Panc1 (cell line): ENCODE results near the gene PTPRR. TPM values are rescaled to one million over a fixed set of nuclear protein-coding genes. Genes with fewer than 3 reads are reported as not detected.

ENCODE experiments used
- ATAC-seq: fragments of 200-7000 bp; cut with Tn5 transposase; 2 replicates; pipeline ENCODE4 v1.9.1; 2020; ENCODE audit warnings: mild to moderate bottlenecking, moderate library complexity
- BruUV-seq: library from RNA; stranded (reverse); fragments of 400-500 nt; replicated peaks from 2 replicates; lab custom pipeline; 2021; lab: Mats Ljungman, UMichigan
- CTCF ChIA-PET: fragments of 300-600 bp; sonication (Branson Sonifier 250); formaldehyde crosslinking; loops from one replicate; lab custom pipeline; 2022; ENCODE audit warnings: antibody characterized with exemption; lab: Charles Lee
- POLR2A ChIA-PET: fragments of 300-600 bp; sonication (Branson Sonifier 250); formaldehyde crosslinking; loops from one replicate; lab custom pipeline; 2022; ENCODE audit warnings: antibody characterized with exemption; lab: Charles Lee
- DNase-seq: peaks from one replicate; pipeline ENCODE4 v3.0.0-alpha.2; 2010; ENCODE audit warnings: low read depth, low spot score
- H3K27ac ChIP-seq: 2 replicates; pipeline ENCODE4 v1.5.1; 2011; ENCODE audit warnings: mild to moderate bottlenecking, low read length, inconsistent platforms
- H3K27me3 ChIP-seq: fragments of 200-500 bp; sonication (Bioruptor generic); 2 replicates; pipeline ENCODE4 v1.6.0; 2014; ENCODE audit warnings: low read length, inconsistent platforms; ENCODE audit not compliant: control insufficient read depth, insufficient read depth
- H3K36me3 ChIP-seq: fragments of 200-500 bp; sonication (Bioruptor generic); 2 replicates; pipeline ENCODE4 v1.5.1; 2014; ENCODE audit warnings: inconsistent platforms, mild to moderate bottlenecking, low read length, moderate library complexity; ENCODE audit not compliant: control insufficient read depth, insufficient read depth
- H3K4me1 ChIP-seq: 2 replicates; pipeline ENCODE4 v1.5.1; 2011; ENCODE audit warnings: inconsistent platforms, mild to moderate bottlenecking, low read length, moderate library complexity; ENCODE audit not compliant: control insufficient read depth, insufficient read depth
- H3K4me3 ChIP-seq, 2 experiments: 2 replicates each; pipeline ENCODE4 v1.5.1; 2011 to 2012; ENCODE audit warnings: low read depth in 2 of 2, low read length in 2 of 2, mild to moderate bottlenecking in 2 of 2, inconsistent platforms in 1 of 2, moderate library complexity in 1 of 2
- H3K9me3 ChIP-seq: fragments of 200-500 bp; sonication (Bioruptor generic); 2 replicates; pipeline ENCODE4 v1.5.1; 2014; ENCODE audit warnings: low read depth, mild to moderate bottlenecking, inconsistent platforms, low read length, moderate library complexity; ENCODE audit not compliant: control insufficient read depth, insufficient read depth
- POLR2AphosphoS5 ChIP-seq: IDR thresholded peaks from 2 replicates; pipeline ENCODE4 v1.6.1; 2012; ENCODE audit warnings: mild to moderate bottlenecking, low read depth, low read length, moderate library complexity
- REST ChIP-seq, 2 experiments: IDR thresholded peaks; 2 replicates each; pipeline ENCODE4 v1.6.1; 2011 to 2012; ENCODE audit warnings: low read depth in 2 of 2, control low read depth in 1 of 2, low read length in 1 of 2, mild to moderate bottlenecking in 1 of 2, moderate library complexity in 1 of 2; ENCODE audit not compliant: insufficient read depth in 1 of 2
- SIN3A ChIP-seq: IDR thresholded peaks from 2 replicates; pipeline ENCODE4 v1.6.1; 2012; ENCODE audit warnings: low read depth, mild to moderate bottlenecking, low read length, moderate library complexity, borderline replicate concordance; ENCODE audit not compliant: insufficient read depth
- TCF7L2 ChIP-seq: IDR thresholded peaks from 2 replicates; pipeline ENCODE4 v1.6.1; 2011; ENCODE audit warnings: mild to moderate bottlenecking, low read depth, low read length, inconsistent platforms
- in situ Hi-C: cut with HindIII; loops from 2 replicates; pipeline ENCODE4 v1.10.0; 2016; ENCODE audit warnings: low sequenced_read_pairs, low pct_unique_long_range_greater_than_20kb
- intact Hi-C: fragments of 100-400 bp; cut with micrococcal nuclease; formaldehyde crosslinking; loops from one replicate; pipeline ENCODE4 v1.10.0; 2022; ENCODE audit not compliant: unreplicated experiment
- total RNA-seq: library from RNA; stranded (reverse); gene quantifications from one replicate; pipeline ENCODE4 v1.2.1, GENCODE V29; 2021; ENCODE audit not compliant: unreplicated experiment
- TF ChIP-seq, protein P1 (sequence below): fragments of 450-650 bp; IDR thresholded peaks from 2 replicates; pipeline ENCODE4 v1.5.1; 2017; ENCODE audit warnings: mild to moderate bottlenecking

Gene PTPRR
- total RNA-seq, 1 experiment from 2014 or later: not detected

DNA sequence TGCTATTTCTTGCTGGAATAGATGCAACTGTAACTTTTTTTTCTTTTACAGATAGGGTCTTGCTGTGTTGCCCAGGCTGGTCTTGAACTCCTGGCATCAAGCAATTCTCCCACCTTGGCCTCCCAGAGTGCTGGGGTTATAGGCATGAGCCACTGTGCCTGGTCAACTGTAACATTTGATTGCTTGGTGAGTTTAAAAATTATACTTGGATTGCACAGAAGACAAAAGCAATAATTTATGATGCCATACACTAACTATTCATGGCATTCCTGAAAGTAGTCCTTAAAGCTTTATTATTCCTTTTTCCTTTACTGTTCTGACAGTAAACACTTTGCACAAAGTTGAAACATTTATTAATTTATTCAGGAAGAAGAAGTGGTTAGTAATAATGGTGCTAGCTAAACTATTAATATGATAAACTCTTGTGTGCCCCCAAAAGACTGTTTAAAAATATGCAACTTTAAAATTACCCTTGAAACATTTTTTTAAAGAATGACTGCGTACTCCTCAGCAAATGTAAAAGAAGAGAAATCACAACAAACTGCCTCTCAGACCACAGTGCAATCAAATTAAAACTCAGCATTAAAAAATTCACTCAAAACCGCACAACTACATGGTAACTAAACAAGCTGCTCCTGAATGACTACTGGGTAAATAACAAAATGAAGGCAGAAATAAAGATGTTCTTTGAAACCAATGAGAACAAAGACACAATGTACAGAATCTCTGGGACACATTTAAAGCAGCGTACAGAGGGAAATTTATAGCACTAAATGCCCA, 291.6 kb downstream of the PTPRR start:
- DNase-seq (no peak), ATAC-seq (no peak)
- no peaks in the 10 kb centered on the region for H3K36me3 ChIP-seq
- H3K4me3 ChIP-seq: no peak overlapping the region
- in situ Hi-C loops (no loop called here), intact Hi-C loops (no loop called here)
- CTCF ChIA-PET: no interaction called here
- BruUV-seq: no TSS peak
- H3K27ac ChIP-seq: no peak overlapping the region
- H3K4me1 ChIP-seq: no peaks in the 10 kb centered on the region
- no peak for TF ChIP-seq TCF7L2
- TF ChIP-seq SIN3A: no peak
- TF ChIP-seq POLR2AphosphoS5: no peak
- TF ChIP-seq, protein P1, sequence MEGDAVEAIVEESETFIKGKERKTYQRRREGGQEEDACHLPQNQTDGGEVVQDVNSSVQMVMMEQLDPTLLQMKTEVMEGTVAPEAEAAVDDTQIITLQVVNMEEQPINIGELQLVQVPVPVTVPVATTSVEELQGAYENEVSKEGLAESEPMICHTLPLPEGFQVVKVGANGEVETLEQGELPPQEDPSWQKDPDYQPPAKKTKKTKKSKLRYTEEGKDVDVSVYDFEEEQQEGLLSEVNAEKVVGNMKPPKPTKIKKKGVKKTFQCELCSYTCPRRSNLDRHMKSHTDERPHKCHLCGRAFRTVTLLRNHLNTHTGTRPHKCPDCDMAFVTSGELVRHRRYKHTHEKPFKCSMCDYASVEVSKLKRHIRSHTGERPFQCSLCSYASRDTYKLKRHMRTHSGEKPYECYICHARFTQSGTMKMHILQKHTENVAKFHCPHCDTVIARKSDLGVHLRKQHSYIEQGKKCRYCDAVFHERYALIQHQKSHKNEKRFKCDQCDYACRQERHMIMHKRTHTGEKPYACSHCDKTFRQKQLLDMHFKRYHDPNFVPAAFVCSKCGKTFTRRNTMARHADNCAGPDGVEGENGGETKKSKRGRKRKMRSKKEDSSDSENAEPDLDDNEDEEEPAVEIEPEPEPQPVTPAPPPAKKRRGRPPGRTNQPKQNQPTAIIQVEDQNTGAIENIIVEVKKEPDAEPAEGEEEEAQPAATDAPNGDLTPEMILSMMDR: no peak
- no peak for TF ChIP-seq REST (IDR thresholded peaks at IDR 0.05; ENCODE audit: insufficient read depth in 1 of 2, low read depth in 2 of 2, low read length in 1 of 2)
- POLR2A ChIA-PET: no interaction called here
- no peaks in the 10 kb centered on the region for H3K9me3 ChIP-seq
- H3K27me3 ChIP-seq: no peaks in the 10 kb centered on the region; the same call in 1 of the 2 replicates

DNA sequence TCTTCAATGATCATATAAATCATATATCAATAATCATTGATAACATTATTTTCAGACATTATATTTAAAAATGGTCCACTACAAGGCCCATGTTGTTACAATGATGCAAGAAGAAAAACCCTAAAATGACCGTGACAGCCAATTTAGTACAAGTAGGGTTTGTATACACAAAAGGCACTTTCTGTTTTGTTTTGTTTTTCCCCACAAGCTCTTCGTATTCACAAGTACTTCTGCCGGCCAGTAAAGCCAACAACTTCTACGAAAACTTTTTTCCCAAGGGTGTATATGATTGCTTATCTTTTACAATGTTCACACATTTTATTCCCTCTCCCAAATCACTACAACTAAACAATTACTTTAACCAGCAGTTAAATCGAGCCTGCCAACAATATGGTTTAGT, 292.9 kb downstream of the PTPRR start:
- Histone ChIP-seq H3K9me3 (no peaks in the 10 kb centered on the region), H3K4me3 (no peak overlapping the region), H3K27ac (no peak overlapping the region), H3K4me1 (no peaks in the 10 kb centered on the region), H3K36me3 (no peaks in the 10 kb centered on the region), H3K27me3 (no peaks in the 10 kb centered on the region; the same call in 1 of the 2 replicates)
- intact Hi-C loops (no loop called here), in situ Hi-C loops (no loop called here)
- TF ChIP-seq REST (IDR thresholded peaks at IDR 0.05; ENCODE audit: insufficient read depth in 1 of 2, low read depth in 2 of 2, low read length in 1 of 2): no peak
- POLR2A ChIA-PET: no interaction called here
- CTCF ChIA-PET: no interaction called here
- ATAC-seq: no peak
- no peak for DNase-seq
- no TSS peak for BruUV-seq
